HEK293 (cell line): Measurements from ENCODE around the gene DNAH9.

Experiments
- CTCF ChIP-seq: fragments of 450-650 bp; formaldehyde crosslinking; IDR thresholded peaks from 2 replicates; pipeline ENCODE4 v1.5.1; 2016; ENCODE audit warnings: missing biosample characterization, missing genetic modification characterization
- KLF1 ChIP-seq: fragments of 450-650 bp; formaldehyde crosslinking; IDR thresholded peaks from 2 replicates; pipeline ENCODE4 v1.5.1; 2016; ENCODE audit warnings: missing biosample characterization, missing genetic modification characterization
- SP2 ChIP-seq: fragments of 450-650 bp; formaldehyde crosslinking; IDR thresholded peaks from 2 replicates; pipeline ENCODE4 v1.5.1; 2016; ENCODE audit warnings: missing biosample characterization, missing genetic modification characterization
- SP7 ChIP-seq: fragments of 450-650 bp; formaldehyde crosslinking; IDR thresholded peaks from 2 replicates; pipeline ENCODE4 v1.5.1; 2016; ENCODE audit warnings: missing biosample characterization, missing genetic modification characterization
- YY2 ChIP-seq: fragments of 450-650 bp; formaldehyde crosslinking; IDR thresholded peaks from 2 replicates; pipeline ENCODE4 v1.5.1; 2016; ENCODE audit warnings: missing biosample characterization, missing genetic modification characterization
- ZFP37 ChIP-seq: fragments of 450-650 bp; formaldehyde crosslinking; IDR thresholded peaks from 2 replicates; pipeline ENCODE4 v1.5.1; 2016; ENCODE audit warnings: missing biosample characterization, missing genetic modification characterization
- ZNF184 ChIP-seq: fragments of 450-650 bp; IDR thresholded peaks from 2 replicates; pipeline ENCODE4 v1.5.1; 2018; ENCODE audit warnings: missing biosample characterization, mild to moderate bottlenecking, missing genetic modification characterization
- ZNF24 ChIP-seq: fragments of 450-650 bp; formaldehyde crosslinking; IDR thresholded peaks from 2 replicates; pipeline ENCODE4 v1.5.1; 2016; ENCODE audit warnings: missing biosample characterization, missing genetic modification characterization
- ZNF426 ChIP-seq: fragments of 450-650 bp; formaldehyde crosslinking; IDR thresholded peaks from 2 replicates; pipeline ENCODE4 v1.5.1; 2017; ENCODE audit warnings: missing biosample characterization, missing genetic modification characterization, mild to moderate bottlenecking, inconsistent platforms, moderate library complexity
- TF ChIP-seq, protein P1 (sequence below): fragments of 450-650 bp; formaldehyde crosslinking; IDR thresholded peaks from 2 replicates; pipeline ENCODE4 v1.5.1; 2016; ENCODE audit warnings: missing biosample characterization, missing genetic modification characterization
- TF ChIP-seq, protein P2 (sequence below): fragments of 450-650 bp; formaldehyde crosslinking; IDR thresholded peaks from 2 replicates; pipeline ENCODE4 v1.5.1; 2016; ENCODE audit warnings: missing biosample characterization, missing genetic modification characterization
- TF ChIP-seq, protein P3 (sequence below): fragments of 450-650 bp; formaldehyde crosslinking; conservative IDR thresholded peaks from 2 replicates; pipeline ENCODE4 v1.5.1; 2016; ENCODE audit warnings: low read depth, missing biosample characterization, missing genetic modification characterization

DNA sequence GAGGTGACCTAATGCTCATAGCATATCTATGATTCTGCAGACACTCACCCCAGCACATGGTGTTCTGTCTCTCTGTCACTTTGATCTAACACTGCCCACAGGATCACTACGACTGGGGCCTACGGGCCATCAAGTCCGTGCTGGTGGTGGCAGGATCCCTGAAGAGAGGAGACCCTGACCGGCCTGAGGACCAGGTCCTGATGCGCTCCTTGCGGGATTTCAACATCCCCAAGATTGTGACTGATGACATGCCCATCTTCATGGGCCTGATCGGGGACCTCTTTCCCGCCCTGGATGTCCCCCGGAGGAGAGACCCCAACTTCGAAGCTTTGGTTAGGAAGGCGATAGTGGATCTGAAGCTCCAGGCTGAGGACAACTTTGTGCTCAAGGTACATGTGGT is 146.4 kb downstream of the DNAH9 start:
- TF ChIP-seq ZNF184 (no peak), CTCF (no peak), ZNF24 (tag by site-specific recombination) (no peak), YY2 (tag by site-specific recombination) (no peak), KLF1 (tag by site-specific recombination) (no peak), ZNF426 (tag by site-specific recombination) (no peak), SP7 (tag by site-specific recombination) (no peak), SP2 (tag by site-specific recombination) (no peak), ZFP37 (tag by site-specific recombination) (no peak)
- TF ChIP-seq, protein P1, sequence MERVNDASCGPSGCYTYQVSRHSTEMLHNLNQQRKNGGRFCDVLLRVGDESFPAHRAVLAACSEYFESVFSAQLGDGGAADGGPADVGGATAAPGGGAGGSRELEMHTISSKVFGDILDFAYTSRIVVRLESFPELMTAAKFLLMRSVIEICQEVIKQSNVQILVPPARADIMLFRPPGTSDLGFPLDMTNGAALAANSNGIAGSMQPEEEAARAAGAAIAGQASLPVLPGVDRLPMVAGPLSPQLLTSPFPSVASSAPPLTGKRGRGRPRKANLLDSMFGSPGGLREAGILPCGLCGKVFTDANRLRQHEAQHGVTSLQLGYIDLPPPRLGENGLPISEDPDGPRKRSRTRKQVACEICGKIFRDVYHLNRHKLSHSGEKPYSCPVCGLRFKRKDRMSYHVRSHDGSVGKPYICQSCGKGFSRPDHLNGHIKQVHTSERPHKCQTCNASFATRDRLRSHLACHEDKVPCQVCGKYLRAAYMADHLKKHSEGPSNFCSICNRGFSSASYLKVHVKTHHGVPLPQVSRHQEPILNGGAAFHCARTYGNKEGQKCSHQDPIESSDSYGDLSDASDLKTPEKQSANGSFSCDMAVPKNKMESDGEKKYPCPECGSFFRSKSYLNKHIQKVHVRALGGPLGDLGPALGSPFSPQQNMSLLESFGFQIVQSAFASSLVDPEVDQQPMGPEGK (tag by site-specific recombination): no peak
- TF ChIP-seq, protein P2, sequence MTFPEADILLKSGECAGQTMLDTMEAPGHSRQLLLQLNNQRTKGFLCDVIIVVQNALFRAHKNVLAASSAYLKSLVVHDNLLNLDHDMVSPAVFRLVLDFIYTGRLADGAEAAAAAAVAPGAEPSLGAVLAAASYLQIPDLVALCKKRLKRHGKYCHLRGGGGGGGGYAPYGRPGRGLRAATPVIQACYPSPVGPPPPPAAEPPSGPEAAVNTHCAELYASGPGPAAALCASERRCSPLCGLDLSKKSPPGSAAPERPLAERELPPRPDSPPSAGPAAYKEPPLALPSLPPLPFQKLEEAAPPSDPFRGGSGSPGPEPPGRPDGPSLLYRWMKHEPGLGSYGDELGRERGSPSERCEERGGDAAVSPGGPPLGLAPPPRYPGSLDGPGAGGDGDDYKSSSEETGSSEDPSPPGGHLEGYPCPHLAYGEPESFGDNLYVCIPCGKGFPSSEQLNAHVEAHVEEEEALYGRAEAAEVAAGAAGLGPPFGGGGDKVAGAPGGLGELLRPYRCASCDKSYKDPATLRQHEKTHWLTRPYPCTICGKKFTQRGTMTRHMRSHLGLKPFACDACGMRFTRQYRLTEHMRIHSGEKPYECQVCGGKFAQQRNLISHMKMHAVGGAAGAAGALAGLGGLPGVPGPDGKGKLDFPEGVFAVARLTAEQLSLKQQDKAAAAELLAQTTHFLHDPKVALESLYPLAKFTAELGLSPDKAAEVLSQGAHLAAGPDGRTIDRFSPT: no peak
- TF ChIP-seq, protein P3, sequence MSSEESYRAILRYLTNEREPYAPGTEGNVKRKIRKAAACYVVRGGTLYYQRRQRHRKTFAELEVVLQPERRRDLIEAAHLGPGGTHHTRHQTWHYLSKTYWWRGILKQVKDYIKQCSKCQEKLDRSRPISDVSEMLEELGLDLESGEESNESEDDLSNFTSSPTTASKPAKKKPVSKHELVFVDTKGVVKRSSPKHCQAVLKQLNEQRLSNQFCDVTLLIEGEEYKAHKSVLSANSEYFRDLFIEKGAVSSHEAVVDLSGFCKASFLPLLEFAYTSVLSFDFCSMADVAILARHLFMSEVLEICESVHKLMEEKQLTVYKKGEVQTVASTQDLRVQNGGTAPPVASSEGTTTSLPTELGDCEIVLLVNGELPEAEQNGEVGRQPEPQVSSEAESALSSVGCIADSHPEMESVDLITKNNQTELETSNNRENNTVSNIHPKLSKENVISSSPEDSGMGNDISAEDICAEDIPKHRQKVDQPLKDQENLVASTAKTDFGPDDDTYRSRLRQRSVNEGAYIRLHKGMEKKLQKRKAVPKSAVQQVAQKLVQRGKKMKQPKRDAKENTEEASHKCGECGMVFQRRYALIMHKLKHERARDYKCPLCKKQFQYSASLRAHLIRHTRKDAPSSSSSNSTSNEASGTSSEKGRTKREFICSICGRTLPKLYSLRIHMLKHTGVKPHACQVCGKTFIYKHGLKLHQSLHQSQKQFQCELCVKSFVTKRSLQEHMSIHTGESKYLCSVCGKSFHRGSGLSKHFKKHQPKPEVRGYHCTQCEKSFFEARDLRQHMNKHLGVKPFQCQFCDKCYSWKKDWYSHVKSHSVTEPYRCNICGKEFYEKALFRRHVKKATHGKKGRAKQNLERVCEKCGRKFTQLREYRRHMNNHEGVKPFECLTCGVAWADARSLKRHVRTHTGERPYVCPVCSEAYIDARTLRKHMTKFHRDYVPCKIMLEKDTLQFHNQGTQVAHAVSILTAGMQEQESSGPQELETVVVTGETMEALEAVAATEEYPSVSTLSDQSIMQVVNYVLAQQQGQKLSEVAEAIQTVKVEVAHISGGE: no peak
